B cell (primary cell): ENCODE measurements around the gene EXOSC9. TPM values are rescaled to one million over a fixed set of nuclear protein-coding genes. Genes with fewer than 3 reads are reported as not detected.
A peak's percentile ranks its signal among the peaks of the same experiment; 100 is the strongest.

Experiments
- ATAC-seq: fragments of 200-7000 bp; cut with Tn5 transposase; one replicate; pipeline ENCODE4 v1.10.0; 2021; ENCODE audit warnings: low read depth, mild to moderate bottlenecking, moderate number of reproducible peaks, moderate library complexity
- CTCF ChIA-PET: fragments of 350-600 bp; sonication (Branson Sonifier 250); formaldehyde crosslinking; loops from one replicate; lab custom pipeline; 2021; ENCODE audit warnings: antibody characterized with exemption, inconsistent platforms; lab: Charles Lee
- POLR2A ChIA-PET: fragments of 350-600 bp; sonication (Branson Sonifier 250); formaldehyde crosslinking; loops from one replicate; lab custom pipeline; 2021; ENCODE audit warnings: antibody characterized with exemption; lab: Charles Lee
- DNase-seq: peaks from one replicate; pipeline ENCODE4 v3.0.0; 2013
- H2AFZ ChIP-seq: 2 replicates; pipeline ENCODE4 v1.6.1; 2012; ENCODE audit warnings: mild to moderate bottlenecking, low read depth, low read length; ENCODE audit not compliant: insufficient read depth, poor library complexity, severe bottlenecking
- H3K27ac ChIP-seq, 2 donors: 1 replicate in 1 of 2; 2 replicates in 1 of 2; pipeline ENCODE4 v1.5.1; 2012 to 2013; ENCODE audit warnings: low read length in 2 of 2, mild to moderate bottlenecking in 2 of 2, moderate library complexity in 1 of 2
- H3K27me3 ChIP-seq, 4 experiments: fragments of 200-600 bp in 1 of 4; sonication (generic) in 1 of 4; replicated peaks in 1 of 4; 1 replicate in 2 of 4; 2 replicates in 2 of 4; pipeline versions ENCODE4 v1.6.1 to v1.7.0; 2013 to 2016; ENCODE audit warnings: low read length in 3 of 4, mild to moderate bottlenecking in 2 of 4, mixed read lengths in 1 of 4, moderate library complexity in 1 of 4; ENCODE audit not compliant: insufficient read depth in 4 of 4, control insufficient read depth in 3 of 4; ENCODE audit errors: control extremely low read depth in 1 of 4
- H3K36me3 ChIP-seq, 2 experiments: replicated peaks in 1 of 2; 1 replicate in 1 of 2; 2 replicates in 1 of 2; pipeline versions ENCODE4 v1.6.1 to v1.7.1; 2013; ENCODE audit warnings: low read length in 1 of 2; ENCODE audit not compliant: insufficient read depth in 2 of 2, control insufficient read depth in 1 of 2; ENCODE audit errors: control extremely low read depth in 1 of 2, extremely low read depth in 1 of 2
- H3K4me1 ChIP-seq, 2 donors: fragments of 200-600 bp in 1 of 2; sonication (generic) in 1 of 2; 1 replicate in 1 of 2; 2 replicates in 1 of 2; pipeline versions ENCODE4 v1.5.1 to v1.6.1; 2013 to 2017; ENCODE audit warnings: low read length in 2 of 2; ENCODE audit not compliant: control insufficient read depth in 2 of 2, insufficient read depth in 2 of 2
- H3K4me2 ChIP-seq: replicated peaks from 2 replicates; pipeline ENCODE3; 2012; ENCODE audit warnings: mild to moderate bottlenecking, low read depth, low read length; ENCODE audit not compliant: poor library complexity, severe bottlenecking
- H3K4me3 ChIP-seq, 5 experiments: fragments of 200-600 bp in 1 of 5; sonication (generic) in 1 of 5; 1 replicate in 3 of 5; 2 replicates in 2 of 5; pipeline versions ENCODE4 v1.5.1 to v1.7.0; 2011 to 2016; ENCODE audit warnings: low read length in 4 of 5, mild to moderate bottlenecking in 4 of 5, low read depth in 2 of 5, control low read depth in 1 of 5, moderate library complexity in 1 of 5; ENCODE audit not compliant: insufficient read depth in 1 of 5; ENCODE audit errors: control extremely low read depth in 1 of 5, extremely low read depth in 1 of 5
- H3K79me2 ChIP-seq: fragments of 200-600 bp; sonication (generic); one replicate; pipeline ENCODE4 v1.6.0; 2016; ENCODE audit warnings: low read length; ENCODE audit not compliant: control insufficient read depth, insufficient read depth
- H3K9ac ChIP-seq: fragments of 200-600 bp; sonication (generic); 2 replicates; pipeline ENCODE4 v1.6.1; 2017; ENCODE audit warnings: mild to moderate bottlenecking, low read length, moderate library complexity
- H3K9me3 ChIP-seq, 3 donors: one replicate each; pipeline versions ENCODE4 v1.6.1 to v1.7.1; 2013; ENCODE audit warnings: low read length in 2 of 3; ENCODE audit not compliant: control insufficient read depth in 2 of 3, insufficient read depth in 1 of 3; ENCODE audit errors: control extremely low read depth in 1 of 3
- H4K20me1 ChIP-seq: 2 replicates; pipeline ENCODE4 v1.6.0; 2012; ENCODE audit warnings: mild to moderate bottlenecking, low read length; ENCODE audit not compliant: insufficient read depth, control insufficient read depth, poor library complexity, severe bottlenecking
- H3K27ac Mint-ChIP-seq: one replicate; pipeline ENCODE4 v1.8.0; 2021; ENCODE audit warnings: mixed read lengths
- H3K27me3 Mint-ChIP-seq: one replicate; pipeline ENCODE4 v1.8.0; 2021; ENCODE audit warnings: mixed read lengths
- H3K4me1 Mint-ChIP-seq: one replicate; pipeline ENCODE4 v1.8.0; 2021; ENCODE audit warnings: mixed read lengths
- H3K4me3 Mint-ChIP-seq: one replicate; pipeline ENCODE4 v1.8.0; 2021; ENCODE audit warnings: mixed read lengths
- H3K9me3 Mint-ChIP-seq: one replicate; pipeline ENCODE4 v1.8.0; 2022; ENCODE audit warnings: mixed read lengths; ENCODE audit not compliant: insufficient read depth
- EZH2 ChIP-seq: IDR thresholded peaks from 2 replicates; pipeline ENCODE4 v1.6.1; 2012; ENCODE audit warnings: borderline replicate concordance, low read depth, mild to moderate bottlenecking, moderate library complexity, low read length; ENCODE audit not compliant: insufficient read depth, poor library complexity, severe bottlenecking
- WGBS: methylation state at CpG from one replicate; pipeline ENCODE4 v1.1.5; 2013; ENCODE audit warnings: missing lambda C conversion rate; ENCODE audit not compliant: insufficient coverage; 5-methylcytosine and 5-hydroxymethylcytosine counted together
- intact Hi-C: fragments of 100-400 bp; cut with micrococcal nuclease; formaldehyde crosslinking; loops from one replicate; pipeline ENCODE4 v1.10.0; 2022
- polyA plus RNA-seq: library from polyadenylated mRNA; depleted of rRNA; stranded (reverse); fragments of >200 nt; gene quantifications from 2 replicates; pipeline ENCODE4 v1.2.3, GENCODE V29; 2012
- total RNA-seq, 2 donors: library from RNA; stranded (reverse); fragments of 120-200 nt in 1 of 2; gene quantifications; 1 replicate in 1 of 2; 2 replicates in 1 of 2; pipeline versions ENCODE4 v1.2.3 to v1.2.4, GENCODE V29; 2013 to 2022
- TF ChIP-seq, protein P1 (sequence below): fragments of 200-600 bp; IDR thresholded peaks from one replicate; pipeline ENCODE4 v1.8.0; 2022; ENCODE audit warnings: antibody characterized with exemption, mild to moderate bottlenecking

Gene EXOSC9
- total and polyA plus RNA-seq, 2 donors (not counting 1 experiment from before 2014, with no cell fraction given): 27.5 to 35.5 TPM

DNA sequence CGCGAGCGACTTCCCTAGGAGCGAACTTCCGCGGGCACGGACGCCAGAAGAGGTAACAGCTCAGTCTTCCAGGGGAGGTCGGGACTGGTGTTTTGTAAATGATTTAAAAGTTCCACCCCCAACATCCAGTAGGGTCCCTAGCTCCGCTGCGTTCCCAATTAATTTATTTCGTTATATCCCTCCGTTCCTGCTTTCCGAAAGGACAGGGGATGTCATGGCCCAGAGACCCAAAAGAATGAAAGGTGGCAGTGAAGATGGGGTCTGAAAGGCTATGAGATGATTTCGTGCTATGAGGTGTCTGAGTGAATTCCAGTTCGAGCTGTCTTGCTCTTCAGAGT lies 35.8 kb upstream of the EXOSC9 start:
- ChIA-PET CTCF (no interaction called here), POLR2A (no interaction called here)
- peak overlapping the region; percentile 43 for H3K4me2 ChIP-seq
- H3K9me3 ChIP-seq: no peaks in the 10 kb centered on the region
- no peak overlapping the region for H3K27ac ChIP-seq
- no peaks in the 10 kb centered on the region for H4K20me1 ChIP-seq
- TF ChIP-seq, protein P1, sequence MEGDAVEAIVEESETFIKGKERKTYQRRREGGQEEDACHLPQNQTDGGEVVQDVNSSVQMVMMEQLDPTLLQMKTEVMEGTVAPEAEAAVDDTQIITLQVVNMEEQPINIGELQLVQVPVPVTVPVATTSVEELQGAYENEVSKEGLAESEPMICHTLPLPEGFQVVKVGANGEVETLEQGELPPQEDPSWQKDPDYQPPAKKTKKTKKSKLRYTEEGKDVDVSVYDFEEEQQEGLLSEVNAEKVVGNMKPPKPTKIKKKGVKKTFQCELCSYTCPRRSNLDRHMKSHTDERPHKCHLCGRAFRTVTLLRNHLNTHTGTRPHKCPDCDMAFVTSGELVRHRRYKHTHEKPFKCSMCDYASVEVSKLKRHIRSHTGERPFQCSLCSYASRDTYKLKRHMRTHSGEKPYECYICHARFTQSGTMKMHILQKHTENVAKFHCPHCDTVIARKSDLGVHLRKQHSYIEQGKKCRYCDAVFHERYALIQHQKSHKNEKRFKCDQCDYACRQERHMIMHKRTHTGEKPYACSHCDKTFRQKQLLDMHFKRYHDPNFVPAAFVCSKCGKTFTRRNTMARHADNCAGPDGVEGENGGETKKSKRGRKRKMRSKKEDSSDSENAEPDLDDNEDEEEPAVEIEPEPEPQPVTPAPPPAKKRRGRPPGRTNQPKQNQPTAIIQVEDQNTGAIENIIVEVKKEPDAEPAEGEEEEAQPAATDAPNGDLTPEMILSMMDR: no peak
- no peak for TF ChIP-seq EZH2
- 71% methylated on average over 6 of the region's 16 CpGs for whole genome bisulfite sequencing
- H2AFZ ChIP-seq: peak overlapping the region; percentile 33
- no peak overlapping the region for H3K27ac Mint-ChIP-seq
- no peak for DNase-seq
- H3K36me3 ChIP-seq: no peaks in the 10 kb centered on the region
- ATAC-seq: no peak
- H3K27me3 Mint-ChIP-seq: peaks cover 58% of the 10 kb centered on the region
- H3K27me3 ChIP-seq: peaks cover 0 to 30% (median 23%) of the 10 kb centered on the region in 4 experiments
- intact Hi-C loops: no loop called here
- peak overlapping the region; percentile 29 for H3K4me3 Mint-ChIP-seq
- H3K4me1 ChIP-seq: peaks cover 9 to 11% of the 10 kb centered on the region in 2 donors
- no peak overlapping the region for H3K9ac ChIP-seq
- H3K4me3 ChIP-seq: no peak overlapping the region
- no peaks in the 10 kb centered on the region for H3K9me3 Mint-ChIP-seq
- peaks cover 2% of the 10 kb centered on the region for H3K4me1 Mint-ChIP-seq
- H3K79me2 ChIP-seq: no peaks in the 10 kb centered on the region

DNA sequence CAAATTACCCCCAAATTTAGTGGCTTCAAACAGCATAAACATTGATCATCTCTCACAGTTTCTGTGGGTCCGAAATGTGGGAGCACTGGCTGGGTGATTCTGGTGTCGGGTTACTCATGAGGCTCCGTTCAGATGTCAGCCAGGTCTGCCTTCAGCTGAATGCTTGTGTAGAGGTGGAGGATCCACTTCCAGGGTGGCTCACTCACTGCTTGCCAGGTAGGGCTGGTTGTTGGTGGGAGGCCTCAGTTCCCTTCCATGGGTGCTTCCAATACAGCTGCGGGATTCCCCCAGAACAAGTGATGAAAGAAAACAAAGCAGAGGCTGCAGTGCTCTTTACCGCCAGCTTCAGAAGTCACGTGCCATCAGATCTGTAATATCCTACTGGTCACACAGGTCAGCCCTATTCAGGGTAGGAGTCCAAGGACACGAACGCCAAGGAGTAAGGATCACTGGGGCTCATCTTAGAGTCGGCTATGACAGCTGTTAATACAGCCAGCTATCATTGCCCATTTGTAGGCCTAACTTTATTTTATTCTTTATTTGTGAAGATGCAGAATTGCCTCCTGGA lies 35.1 kb upstream of the EXOSC9 start:
- H3K27me3 Mint-ChIP-seq: peaks cover 65% of the 10 kb centered on the region

More for the DNA sequence above, 35.1 kb upstream of the EXOSC9 start:
- TF ChIP-seq, protein P1: no peak
- TF ChIP-seq EZH2: no peak
- Histone ChIP-seq H4K20me1 (no peaks in the 10 kb centered on the region), H3K27me3 (peaks cover 0 to 30% (median 22%) of the 10 kb centered on the region in 4 experiments), H3K79me2 (no peaks in the 10 kb centered on the region), H2AFZ (no peak overlapping the region), H3K9me3 (no peaks in the 10 kb centered on the region), H3K4me3 (no peak overlapping the region), H3K4me1 (peaks cover 9 to 11% of the 10 kb centered on the region in 2 donors), H3K9ac (no peak overlapping the region), H3K36me3 (no peaks in the 10 kb centered on the region), H3K4me2 (no peak overlapping the region), H3K27ac (no peak overlapping the region)
- H3K27ac Mint-ChIP-seq: no peak overlapping the region
- intact Hi-C loops: no loop called here
- no peak overlapping the region for H3K4me3 Mint-ChIP-seq
- WGBS: 98% methylated on average over 8 of the region's 9 CpGs
- ChIA-PET CTCF (no interaction called here), POLR2A (no interaction called here)
- ATAC-seq (no peak), DNase-seq (no peak)
- peaks cover 2% of the 10 kb centered on the region for H3K4me1 Mint-ChIP-seq
- no peaks in the 10 kb centered on the region for H3K9me3 Mint-ChIP-seq
